Adrenal gland (tissue), 12 donors: ENCODE results near the gene UBE3A. TPM values are rescaled to one million over a fixed set of nuclear protein-coding genes. Genes with fewer than 3 reads are reported as not detected.
"Not testable (repeated sequence)": the region's sequence is repeated elsewhere in the genome, so short reads cannot be mapped to it uniquely, and the experiment has no call there.

Experiments used
- DNase-seq, 7 donors: peaks; one replicate each; pipeline ENCODE4 v3.0.0-alpha.2; 2019 to 2020
- H3K27ac ChIP-seq, 5 donors: fragments of 200-600 bp; sonication (generic) in 4 of 5; 1 replicate in 3 of 5; 2 replicates in 2 of 5; pipeline versions ENCODE4 v1.5.1 to v1.8.0; 2016 to 2020; ENCODE audit warnings: mild to moderate bottlenecking in 1 of 5
- H3K27me3 ChIP-seq: fragments of 200-600 bp; 2 replicates; pipeline ENCODE4 v1.8.0; 2021
- H3K36me3 ChIP-seq, 2 donors: fragments of 200-600 bp; replicated peaks in 1 of 2; 1 replicate in 1 of 2; 2 replicates in 1 of 2; pipeline versions ENCODE4 v1.5.1 to v1.8.0; 2018 to 2022
- H3K4me1 ChIP-seq, 2 donors: fragments of 200-600 bp; replicated peaks in 1 of 2; 1 replicate in 1 of 2; 2 replicates in 1 of 2; pipeline versions ENCODE4 v1.5.1 to v1.8.0; 2018 to 2021
- H3K4me3 ChIP-seq, 4 donors: fragments of 200-600 bp; sonication (generic) in 3 of 4; one replicate each; pipeline ENCODE4 v1.5.1; 2016 to 2018
- H3K9me3 ChIP-seq, 3 donors: fragments of 200-600 bp; sonication (generic) in 1 of 3; replicated peaks in 1 of 3; 1 replicate in 2 of 3; 2 replicates in 1 of 3; pipeline versions ENCODE4 v1.5.1 to v1.8.0; 2016 to 2021
- POLR2A ChIP-seq, 2 donors: fragments of 450-650 bp; IDR thresholded peaks; one replicate each; pipeline ENCODE4 v1.6.1; 2017; ENCODE audit warnings: antibody characterized with exemption in 2 of 2, mild to moderate bottlenecking in 2 of 2, moderate library complexity in 1 of 2
- WGBS, 4 donors: extraction: QIAGEN DNeasy Blood & Tissue Kit in 2 of 4; methylation state at CpG; one replicate each; pipeline versions ENCODE4 v1.1.5 to v1.1.7; 2013 to 2017; 5-methylcytosine and 5-hydroxymethylcytosine counted together
- intact Hi-C, 2 donors: fragments of 100-400 bp; cut with DNase I; formaldehyde crosslinking; loops; one replicate each; pipeline versions ENCODE4 v1.14.1 to v1.15.0; 2022 to 2023
- polyA plus RNA-seq, 3 donors: library from polyadenylated mRNA; stranded (reverse); fragments of 200-250 nt in 2 of 3; fragments of 350-450 nt in 1 of 3; fragmentation: Illumina TruSeq in 1 of 3; extraction: RNeasy Lipid Tissue Mini Kit (QIAGEN cat#74804) in 1 of 3; gene quantifications; one replicate each; pipeline ENCODE4 v1.2.3, GENCODE V29; 2013 to 2014
- total RNA-seq, 9 donors: library from RNA; depleted of rRNA in 4 of 9; stranded (reverse); fragments of >200 nt in 4 of 9; fragments of 120-200 nt in 1 of 9; fragmentation: NEBNext Ultra II Directional in 1 of 9; extraction: Animal tissue kit (Norgen Biotek cat#: 25700) in 1 of 9; gene quantifications; one replicate each; pipeline versions ENCODE4 v1.1.0 to v1.2.4, GENCODE V29; 2013 to 2023
- TF ChIP-seq, protein P1 (sequence below), 6 experiments: fragments of 450-650 bp in 4 of 6; fragments of 200-600 bp in 2 of 6; sonication (generic) in 1 of 6; IDR thresholded peaks; 1 replicate in 5 of 6; 2 replicates in 1 of 6; pipeline versions ENCODE4 v1.5.1 to v1.8.0; 2016 to 2021; ENCODE audit warnings: antibody characterized with exemption in 6 of 6, mild to moderate bottlenecking in 2 of 6, moderate library complexity in 1 of 6
- donor health status: healthy with polysubstance abuse.
- donor health status: Bipolar disorder and iron deficiency.
- donor health status: DM: yes; HTN: yes; CAD: no.
- donor health status: DM: no; HTN: no; CAD: no.
- donor health status: DM: no; HTN: no; CAD: no.
- donor health status: DM: yes; HTN: yes; CAD: no.

The UBE3A gene
- total and polyA plus RNA-seq, 12 donors = 19.6 to 114 (median 77.5) TPM

- no peak for DNase-seq
- H3K4me1 ChIP-seq = no peaks in the 10 kb centered on the region
- H3K36me3 ChIP-seq = no peaks in the 10 kb centered on the region
- 58 to 70% (median 61%) methylated on average over 2 of the region's 2 CpGs for WGBS, 4 donors
- no peak overlapping the region for H3K27ac ChIP-seq
- intact Hi-C loops = no loop called here
- no peaks in the 10 kb centered on the region for H3K27me3 ChIP-seq
- TF ChIP-seq, protein P1, sequence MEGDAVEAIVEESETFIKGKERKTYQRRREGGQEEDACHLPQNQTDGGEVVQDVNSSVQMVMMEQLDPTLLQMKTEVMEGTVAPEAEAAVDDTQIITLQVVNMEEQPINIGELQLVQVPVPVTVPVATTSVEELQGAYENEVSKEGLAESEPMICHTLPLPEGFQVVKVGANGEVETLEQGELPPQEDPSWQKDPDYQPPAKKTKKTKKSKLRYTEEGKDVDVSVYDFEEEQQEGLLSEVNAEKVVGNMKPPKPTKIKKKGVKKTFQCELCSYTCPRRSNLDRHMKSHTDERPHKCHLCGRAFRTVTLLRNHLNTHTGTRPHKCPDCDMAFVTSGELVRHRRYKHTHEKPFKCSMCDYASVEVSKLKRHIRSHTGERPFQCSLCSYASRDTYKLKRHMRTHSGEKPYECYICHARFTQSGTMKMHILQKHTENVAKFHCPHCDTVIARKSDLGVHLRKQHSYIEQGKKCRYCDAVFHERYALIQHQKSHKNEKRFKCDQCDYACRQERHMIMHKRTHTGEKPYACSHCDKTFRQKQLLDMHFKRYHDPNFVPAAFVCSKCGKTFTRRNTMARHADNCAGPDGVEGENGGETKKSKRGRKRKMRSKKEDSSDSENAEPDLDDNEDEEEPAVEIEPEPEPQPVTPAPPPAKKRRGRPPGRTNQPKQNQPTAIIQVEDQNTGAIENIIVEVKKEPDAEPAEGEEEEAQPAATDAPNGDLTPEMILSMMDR (IDR thresholded peaks at IDR 0.05) = no peak
- no peak for TF ChIP-seq POLR2A (IDR thresholded peaks at IDR 0.05)
- H3K9me3 ChIP-seq = no peaks in the 10 kb centered on the region
- H3K4me3 ChIP-seq = no peak overlapping the region
Measured at GRCh38 chr15:25464784-25465183, 26.0 kb upstream of the UBE3A start.

DNA sequence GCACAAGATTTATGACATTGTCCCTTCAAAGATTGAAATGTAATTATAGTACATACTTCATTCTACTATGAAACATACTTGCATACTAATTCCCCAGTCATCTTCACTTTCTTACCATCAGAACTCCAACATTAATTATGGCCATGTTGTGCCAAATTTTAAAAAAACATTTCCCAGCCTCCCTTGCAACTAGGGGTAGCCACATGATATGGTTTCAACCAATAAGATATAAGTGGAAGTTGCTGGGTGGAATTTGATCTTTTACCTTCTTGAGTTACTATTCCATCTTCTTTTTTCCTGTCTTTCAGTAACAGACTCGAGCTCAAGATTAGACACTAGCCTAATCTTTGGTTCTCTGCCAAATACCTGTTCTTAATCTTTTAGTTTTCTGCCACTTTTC lies 25.6 kb upstream of the UBE3A start:
- DNase-seq = no peak
- H3K9me3 ChIP-seq = no peaks in the 10 kb centered on the region
- H3K27ac ChIP-seq = no peak overlapping the region
- WGBS, 4 donors = 0 to 44% (median 0%) methylated on average over 1 of the region's 1 CpG
- intact Hi-C loops = no loop called here
- no peaks in the 10 kb centered on the region for H3K4me1 ChIP-seq
- H3K36me3 ChIP-seq = no peaks in the 10 kb centered on the region
- H3K27me3 ChIP-seq = no peaks in the 10 kb centered on the region
- H3K4me3 ChIP-seq = no peak overlapping the region
- TF ChIP-seq, protein P1 (IDR thresholded peaks at IDR 0.05) = no peak
- no peak for TF ChIP-seq POLR2A (IDR thresholded peaks at IDR 0.05)

DNA sequence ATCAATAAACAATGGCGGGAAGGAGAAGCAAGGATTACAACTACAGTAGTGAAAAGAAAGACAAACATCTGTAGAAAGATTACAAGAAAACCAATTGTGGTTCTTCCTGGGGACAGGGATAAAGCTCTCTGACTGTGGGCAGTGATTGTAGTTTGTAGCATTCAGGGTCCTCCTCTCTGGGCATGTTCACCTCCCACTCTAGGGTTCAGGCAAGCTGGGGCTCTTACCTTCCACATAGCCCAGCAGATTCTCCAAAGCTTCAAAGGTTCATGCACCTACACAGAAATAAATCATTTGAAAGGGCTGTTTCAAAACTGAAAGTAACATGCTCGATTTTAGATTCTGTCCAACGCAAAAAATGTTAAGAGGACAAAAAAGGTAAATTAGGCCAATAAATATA lies 17.4 kb upstream of the UBE3A start:
- Histone ChIP-seq H3K27ac (no peak overlapping the region), H3K27me3 (no peaks in the 10 kb centered on the region), H3K36me3 (no peaks in the 10 kb centered on the region), H3K9me3 (peaks cover 0 to 7% (median 0%) of the 10 kb centered on the region in 3 donors), H3K4me1 (no peaks in the 10 kb centered on the region), H3K4me3 (no peak overlapping the region)
- WGBS, 4 donors = 81 to 88% (median 83%) methylated on average over 3 of the region's 3 CpGs
- no peak for TF ChIP-seq POLR2A (IDR thresholded peaks at IDR 0.05)
- TF ChIP-seq, protein P1 (IDR thresholded peaks at IDR 0.05) = no peak
- DNase-seq = no peak
- intact Hi-C loops = no loop called here

- 81 to 86% (median 85%) methylated on average over 3 of the region's 3 CpGs for WGBS, 4 donors
- H3K9me3 ChIP-seq = peaks cover 0 to 8% (median 0%) of the 10 kb centered on the region in 3 donors
- no peak overlapping the region for H3K27ac ChIP-seq
- TF ChIP-seq POLR2A (IDR thresholded peaks at IDR 0.05) = no peak
- no peak overlapping the region for H3K4me3 ChIP-seq
- DNase-seq = no peak
- intact Hi-C loops = no loop called here
- no peaks in the 10 kb centered on the region for H3K36me3 ChIP-seq
- H3K27me3 ChIP-seq = no peaks in the 10 kb centered on the region
- no peaks in the 10 kb centered on the region for H3K4me1 ChIP-seq
Measured at GRCh38 chr15:25455226-25455625, 16.4 kb upstream of the UBE3A start.

DNA sequence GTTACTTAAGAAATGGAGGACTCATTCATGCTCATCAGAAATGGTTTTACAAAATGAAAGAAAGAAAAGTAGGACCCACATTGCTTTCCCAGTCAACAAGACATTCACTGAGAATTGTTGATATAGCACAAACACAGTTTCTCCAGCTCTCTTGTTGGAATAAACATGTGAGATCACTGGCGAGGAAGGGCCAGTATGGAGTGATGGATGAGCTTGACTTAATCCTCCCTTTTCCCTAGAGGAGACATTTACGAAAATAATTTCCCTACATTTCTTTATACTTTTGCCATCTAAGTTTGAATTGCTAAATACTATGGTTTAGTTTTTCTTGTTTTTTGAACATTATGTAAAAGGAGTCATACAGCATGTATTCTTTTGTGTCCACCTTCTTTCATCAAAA lies 15.9 kb upstream of the UBE3A start:
- 78 to 89% (median 84%) methylated on average over 2 of the region's 2 CpGs for WGBS, 4 donors
- H3K27me3 ChIP-seq = no peaks in the 10 kb centered on the region
- no peak overlapping the region for H3K4me3 ChIP-seq
- TF ChIP-seq, protein P1 (IDR thresholded peaks at IDR 0.05) = no peak
- TF ChIP-seq POLR2A (IDR thresholded peaks at IDR 0.05) = no peak
- intact Hi-C loops = no loop called here
- DNase-seq = no peak
- H3K4me1 ChIP-seq = no peaks in the 10 kb centered on the region
- no peak overlapping the region for H3K27ac ChIP-seq
- peaks cover 0 to 8% (median 0%) of the 10 kb centered on the region in 3 donors for H3K9me3 ChIP-seq
- no peaks in the 10 kb centered on the region for H3K36me3 ChIP-seq

GRCh38 chr15:25453246-25453645 lies 14.4 kb upstream of the UBE3A start:
- H3K4me3 ChIP-seq, intact Hi-C loops, H3K4me1 ChIP-seq, H3K27me3 ChIP-seq, DNase-seq, H3K27ac ChIP-seq, H3K9me3 ChIP-seq, H3K36me3 ChIP-seq: not testable (repeated sequence)
- WGBS, 4 donors = 79 to 89% (median 82%) methylated on average over 5 of the region's 5 CpGs
